Urothelium cell line (cell line): ENCODE measurements around the gene CA9.

Source experiments
- DNase-seq: peaks from one replicate; pipeline ENCODE4 v3.0.0; 2011; ENCODE audit warnings: low spot score, mixed read lengths
- FAIRE-seq: peaks from 2 replicates; lab custom pipeline; 2011; peaks lifted over from hg19 to GRCh38; lab: Jason Lieb, UNC

The CA9 gene

DNA sequence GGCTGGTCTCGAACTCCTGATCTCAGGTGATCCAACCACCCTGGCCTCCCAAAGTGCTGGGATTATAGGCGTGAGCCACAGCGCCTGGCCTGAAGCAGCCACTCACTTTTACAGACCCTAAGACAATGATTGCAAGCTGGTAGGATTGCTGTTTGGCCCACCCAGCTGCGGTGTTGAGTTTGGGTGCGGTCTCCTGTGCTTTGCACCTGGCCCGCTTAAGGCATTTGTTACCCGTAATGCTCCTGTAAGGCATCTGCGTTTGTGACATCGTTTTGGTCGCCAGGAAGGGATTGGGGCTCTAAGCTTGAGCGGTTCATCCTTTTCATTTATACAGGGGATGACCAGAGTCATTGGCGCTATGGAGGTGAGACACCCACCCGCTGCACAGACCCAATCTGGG, 1.5 kb downstream of the CA9 start:
- FAIRE-seq = no peak
- no peak for DNase-seq

DNA sequence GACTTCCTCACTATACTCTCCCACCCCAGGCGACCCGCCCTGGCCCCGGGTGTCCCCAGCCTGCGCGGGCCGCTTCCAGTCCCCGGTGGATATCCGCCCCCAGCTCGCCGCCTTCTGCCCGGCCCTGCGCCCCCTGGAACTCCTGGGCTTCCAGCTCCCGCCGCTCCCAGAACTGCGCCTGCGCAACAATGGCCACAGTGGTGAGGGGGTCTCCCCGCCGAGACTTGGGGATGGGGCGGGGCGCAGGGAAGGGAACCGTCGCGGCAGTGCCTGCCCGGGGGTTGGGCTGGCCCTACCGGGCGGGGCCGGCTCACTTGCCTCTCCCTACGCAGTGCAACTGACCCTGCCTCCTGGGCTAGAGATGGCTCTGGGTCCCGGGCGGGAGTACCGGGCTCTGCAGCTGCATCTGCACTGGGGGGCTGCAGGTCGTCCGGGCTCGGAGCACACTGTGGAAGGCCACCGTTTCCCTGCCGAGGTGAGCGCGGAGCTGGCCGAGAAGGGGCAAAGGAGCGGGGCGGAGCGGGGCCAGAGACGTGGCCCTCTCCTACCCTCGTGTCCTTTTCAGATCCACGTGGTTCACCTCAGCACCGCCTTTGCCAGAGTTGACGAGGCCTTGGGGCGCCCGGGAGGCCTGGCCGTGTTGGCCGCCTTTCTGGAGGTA, 2.1 kb downstream of the CA9 start:
- FAIRE-seq = no peak
- DNase-seq = no peak

DNA sequence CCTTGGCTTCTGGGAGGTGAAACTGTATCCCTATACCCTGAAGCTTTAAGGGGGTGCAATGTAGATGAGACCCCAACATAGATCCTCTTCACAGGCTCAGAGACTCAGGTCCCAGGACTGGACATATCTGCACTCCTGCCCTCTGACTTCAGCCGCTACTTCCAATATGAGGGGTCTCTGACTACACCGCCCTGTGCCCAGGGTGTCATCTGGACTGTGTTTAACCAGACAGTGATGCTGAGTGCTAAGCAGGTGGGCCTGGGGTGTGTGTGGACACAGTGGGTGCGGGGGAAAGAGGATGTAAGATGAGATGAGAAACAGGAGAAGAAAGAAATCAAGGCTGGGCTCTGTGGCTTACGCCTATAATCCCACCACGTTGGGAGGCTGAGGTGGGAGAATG, 5.4 kb downstream of the CA9 start:
- no peak for DNase-seq
- FAIRE-seq = no peak

DNA sequence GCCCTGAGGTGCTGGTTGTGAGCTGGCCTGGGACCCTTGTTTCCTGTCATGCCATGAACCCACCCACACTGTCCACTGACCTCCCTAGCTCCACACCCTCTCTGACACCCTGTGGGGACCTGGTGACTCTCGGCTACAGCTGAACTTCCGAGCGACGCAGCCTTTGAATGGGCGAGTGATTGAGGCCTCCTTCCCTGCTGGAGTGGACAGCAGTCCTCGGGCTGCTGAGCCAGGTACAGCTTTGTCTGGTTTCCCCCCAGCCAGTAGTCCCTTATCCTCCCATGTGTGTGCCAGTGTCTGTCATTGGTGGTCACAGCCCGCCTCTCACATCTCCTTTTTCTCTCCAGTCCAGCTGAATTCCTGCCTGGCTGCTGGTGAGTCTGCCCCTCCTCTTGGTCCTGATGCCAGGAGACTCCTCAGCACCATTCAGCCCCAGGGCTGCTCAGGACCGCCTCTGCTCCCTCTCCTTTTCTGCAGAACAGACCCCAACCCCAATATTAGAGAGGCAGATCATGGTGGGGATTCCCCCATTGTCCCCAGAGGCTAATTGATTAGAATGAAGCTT, 6.1 kb downstream of the CA9 start:
- DNase-seq (no peak), FAIRE-seq (peak; percentile 73)

DNA sequence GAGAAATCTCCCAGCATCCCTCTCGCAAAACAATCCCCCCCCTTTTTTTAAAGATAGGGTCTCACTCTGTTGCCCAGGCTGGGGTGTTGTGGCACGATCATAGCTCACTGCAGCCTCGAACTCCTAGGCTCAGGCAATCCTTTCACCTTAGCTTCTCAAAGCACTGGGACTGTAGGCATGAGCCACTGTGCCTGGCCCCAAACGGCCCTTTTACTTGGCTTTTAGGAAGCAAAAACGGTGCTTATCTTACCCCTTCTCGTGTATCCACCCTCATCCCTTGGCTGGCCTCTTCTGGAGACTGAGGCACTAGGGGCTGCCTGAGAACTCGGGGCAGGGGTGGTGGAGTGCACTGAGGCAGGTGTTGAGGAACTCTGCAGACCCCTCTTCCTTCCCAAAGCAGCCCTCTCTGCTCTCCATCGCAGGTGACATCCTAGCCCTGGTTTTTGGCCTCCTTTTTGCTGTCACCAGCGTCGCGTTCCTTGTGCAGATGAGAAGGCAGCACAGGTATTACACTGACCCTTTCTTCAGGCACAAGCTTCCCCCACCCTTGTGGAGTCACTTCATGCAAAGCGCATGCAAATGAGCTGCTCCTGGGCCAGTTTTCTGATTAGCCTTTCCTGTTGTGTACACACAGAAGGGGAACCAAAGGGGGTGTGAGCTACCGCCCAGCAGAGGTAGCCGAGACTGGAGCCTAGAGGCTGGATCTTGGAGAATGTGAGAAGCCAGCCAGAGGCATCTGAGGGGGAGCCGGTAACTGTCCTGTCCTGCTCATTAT, 6.8 kb downstream of the CA9 start:
- no peak for DNase-seq
- peak; percentile 68 for FAIRE-seq

DNA sequence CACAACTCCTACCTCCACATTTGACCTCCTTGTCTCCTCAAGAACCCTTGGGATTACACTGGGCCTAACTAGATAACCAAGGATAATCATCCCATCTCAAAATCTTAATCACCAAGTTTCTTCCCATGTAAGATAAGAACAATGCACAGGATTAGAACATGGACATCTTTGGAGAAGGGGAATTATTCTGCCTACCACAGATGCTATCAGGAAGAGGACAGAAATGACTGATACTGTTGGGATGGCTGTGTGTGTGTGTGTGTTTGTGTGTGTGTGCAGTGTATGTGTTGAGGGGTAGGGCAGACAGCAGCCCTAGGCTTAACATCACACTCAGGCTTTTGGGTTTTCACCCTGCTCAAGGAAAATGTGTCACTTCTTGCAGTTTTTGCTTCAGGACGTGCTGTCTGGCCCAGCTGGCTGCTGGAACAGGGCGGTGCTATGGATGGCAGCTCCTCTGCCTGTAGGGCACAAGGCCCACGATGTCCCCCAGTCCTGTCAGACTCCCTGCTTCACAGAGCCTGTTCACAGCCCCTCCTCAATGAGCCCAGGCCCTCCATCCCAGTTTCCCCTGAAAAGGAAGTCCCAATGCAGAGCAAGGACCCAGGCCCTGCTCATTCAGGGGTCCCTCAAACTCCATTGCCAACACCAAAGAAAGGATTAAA, 7.7 kb downstream of the CA9 start:
- FAIRE-seq = peak; percentile 9
- DNase-seq = no peak

DNA sequence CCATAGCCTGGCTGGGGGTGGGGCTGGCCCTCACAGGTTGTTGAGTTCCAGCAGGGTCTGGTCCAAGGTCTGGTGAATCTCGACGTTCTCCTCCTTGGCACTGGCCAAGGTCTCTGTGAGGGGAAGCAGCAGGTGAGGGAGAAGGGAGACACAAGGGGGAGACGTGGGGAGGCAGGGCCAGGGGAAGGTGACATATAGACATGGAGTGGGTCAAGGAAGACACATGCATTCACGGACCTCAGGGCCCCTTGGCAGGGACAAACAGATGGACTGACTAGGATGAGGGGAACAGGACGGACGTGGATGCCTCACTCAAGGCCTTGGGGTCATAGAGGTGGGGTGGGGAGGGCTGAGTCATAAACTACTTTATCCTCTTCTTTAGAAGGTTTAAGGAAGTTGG, 8.3 kb downstream of the CA9 start:
- DNase-seq (no peak), FAIRE-seq (peak; percentile 53)

DNA sequence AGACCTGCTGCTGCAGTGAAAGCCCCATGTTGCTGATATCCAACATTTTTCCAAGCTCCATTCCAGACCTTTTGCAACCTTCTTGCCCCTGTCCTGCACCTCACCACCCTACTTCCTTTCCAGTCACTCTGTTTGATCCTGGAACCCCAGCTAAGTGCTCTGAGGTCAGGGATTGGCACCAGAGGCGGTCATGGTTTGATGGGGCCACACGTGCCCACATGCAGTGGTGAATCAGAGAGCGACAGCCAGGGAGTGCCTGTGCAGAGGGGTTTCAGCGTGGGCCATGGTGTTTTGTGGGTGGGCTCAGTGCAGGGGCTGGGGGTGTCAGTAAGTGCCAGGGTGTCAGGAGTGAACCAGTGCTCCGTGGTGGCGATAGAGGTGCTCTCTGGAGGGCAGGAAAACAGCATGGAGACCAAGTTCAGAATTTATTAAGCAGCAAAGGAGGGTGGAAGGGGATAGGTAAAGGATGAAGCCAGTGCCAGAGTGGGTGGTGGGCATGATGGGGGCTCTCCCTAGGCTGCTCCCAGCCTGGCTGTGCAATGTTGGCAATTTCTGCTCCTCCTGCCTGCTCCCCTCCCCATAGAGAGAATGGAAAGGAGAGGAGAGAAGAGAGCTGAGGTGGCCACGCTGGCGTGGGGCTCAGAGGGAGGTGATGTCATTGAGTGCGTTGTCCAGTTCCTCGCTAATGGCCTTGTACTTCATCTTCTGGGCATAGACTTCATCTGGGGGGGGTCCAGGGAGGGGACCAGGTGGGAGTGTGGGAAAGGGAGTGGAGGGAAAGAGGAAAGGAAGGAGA, 9.0 kb downstream of the CA9 start:
- no peak for DNase-seq
- FAIRE-seq = no peak

DNA sequence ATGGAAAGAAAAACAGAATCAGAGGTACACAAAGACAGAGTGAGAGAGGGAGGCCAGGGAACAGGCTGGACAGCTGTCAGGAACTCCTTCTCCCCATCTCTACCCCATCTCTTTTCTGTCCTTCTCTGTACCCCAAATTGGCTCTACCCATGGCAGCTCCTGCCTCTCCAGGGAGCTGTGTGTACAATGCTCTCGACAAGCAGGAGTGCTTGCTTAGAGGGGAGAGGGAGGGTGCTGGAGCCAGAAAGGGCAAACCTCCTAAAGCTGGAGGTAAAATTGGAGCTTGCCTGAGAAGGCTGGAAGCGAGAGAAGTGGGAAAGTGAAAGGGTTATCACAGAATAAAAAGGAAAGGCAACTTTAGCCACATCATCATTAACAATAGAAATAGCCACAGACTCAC, 9.6 kb downstream of the CA9 start:
- DNase-seq = no peak
- no peak for FAIRE-seq

DNA sequence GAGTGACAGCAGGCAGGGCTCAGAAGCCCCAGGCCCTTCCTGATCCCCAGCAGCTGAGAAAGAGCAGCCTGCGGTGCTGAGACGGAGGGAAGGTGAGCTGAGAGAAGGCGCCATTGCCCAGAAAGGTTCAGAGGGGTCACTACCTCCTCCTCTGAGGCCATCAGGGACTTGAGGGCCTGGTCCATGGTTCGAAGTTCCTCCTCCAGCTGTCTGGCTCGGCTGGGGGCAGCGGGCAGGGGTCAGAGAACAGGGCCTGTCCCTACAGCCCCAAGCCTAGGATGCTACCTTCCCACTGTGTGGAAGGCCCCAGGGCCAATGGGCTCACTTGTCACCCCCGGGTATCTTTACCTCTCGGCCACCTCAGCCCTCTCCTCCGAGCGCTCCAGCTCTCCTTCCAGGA, 11.2 kb downstream of the CA9 start:
- no peak for FAIRE-seq

DNA sequence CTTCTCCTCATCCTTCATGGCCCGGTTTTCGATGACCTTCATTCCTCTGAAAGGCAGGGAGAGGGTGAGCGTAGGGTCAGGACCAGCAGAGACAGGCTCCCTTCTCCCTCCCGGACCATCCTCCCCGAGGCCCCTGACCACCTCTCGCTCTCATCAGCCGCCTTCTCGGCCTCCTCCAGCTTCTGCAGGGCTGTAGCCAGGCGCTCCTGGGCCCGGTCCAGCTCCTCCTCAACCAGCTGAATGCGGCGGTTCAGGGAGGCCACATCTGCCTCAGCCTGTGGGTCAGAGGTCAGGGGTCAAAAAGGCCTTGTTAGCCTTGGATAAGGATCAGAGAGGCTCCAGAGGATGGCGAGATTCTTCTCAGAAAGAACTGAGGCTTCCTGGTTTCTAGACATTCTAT, 11.8 kb downstream of the CA9 start:
- FAIRE-seq (no peak), DNase-seq (no peak)

More for the DNA sequence above, 11.2 kb downstream of the CA9 start:
- no peak for DNase-seq

DNA sequence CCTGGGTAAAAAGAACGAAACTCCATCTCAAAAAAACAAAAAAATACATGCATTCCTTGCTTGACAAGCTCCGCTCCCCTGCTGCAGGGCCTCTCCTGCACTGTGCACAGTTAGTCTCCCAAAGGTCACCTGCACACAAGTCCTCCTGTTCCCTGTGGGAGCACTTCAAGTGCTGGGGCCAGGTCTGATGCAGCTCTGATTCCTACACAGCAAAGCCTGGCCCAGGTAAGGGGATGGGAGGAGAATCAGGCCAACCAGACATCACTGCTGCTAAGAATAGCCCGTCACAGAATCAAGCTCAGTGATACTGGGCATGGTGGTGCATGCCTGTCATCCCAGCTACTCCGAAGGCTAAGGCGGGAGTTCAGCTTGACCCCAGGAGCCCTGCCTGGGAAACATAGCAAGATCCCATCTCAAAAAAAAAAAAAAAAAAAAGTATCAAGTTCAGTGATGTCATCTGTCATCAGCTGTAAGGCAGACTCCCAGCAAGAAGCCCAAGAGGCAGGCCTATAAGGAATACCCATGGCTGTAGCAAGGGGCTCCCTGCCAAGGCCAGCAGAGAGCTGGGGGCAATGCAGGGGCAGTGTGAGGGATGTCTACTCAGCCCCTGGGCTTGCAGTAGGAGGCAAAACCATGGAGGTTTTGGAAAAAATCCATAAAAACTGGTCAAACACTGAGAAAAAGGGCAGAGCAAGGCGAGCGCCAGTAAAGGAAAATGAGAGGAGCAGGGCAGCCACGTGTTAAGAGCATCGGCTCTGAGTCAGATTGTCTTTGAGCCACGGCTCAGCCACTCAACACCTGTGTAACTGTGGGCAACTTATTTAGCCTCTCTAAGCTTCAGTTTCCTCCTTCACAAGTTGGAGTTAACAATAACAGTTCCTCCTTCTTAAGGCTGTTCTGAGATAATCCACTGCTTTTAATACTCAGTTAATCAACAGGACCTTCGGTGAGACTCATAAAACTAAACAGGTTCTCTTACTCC, 12.8 kb downstream of the CA9 start:
- DNase-seq (no peak), FAIRE-seq (no peak)

DNA sequence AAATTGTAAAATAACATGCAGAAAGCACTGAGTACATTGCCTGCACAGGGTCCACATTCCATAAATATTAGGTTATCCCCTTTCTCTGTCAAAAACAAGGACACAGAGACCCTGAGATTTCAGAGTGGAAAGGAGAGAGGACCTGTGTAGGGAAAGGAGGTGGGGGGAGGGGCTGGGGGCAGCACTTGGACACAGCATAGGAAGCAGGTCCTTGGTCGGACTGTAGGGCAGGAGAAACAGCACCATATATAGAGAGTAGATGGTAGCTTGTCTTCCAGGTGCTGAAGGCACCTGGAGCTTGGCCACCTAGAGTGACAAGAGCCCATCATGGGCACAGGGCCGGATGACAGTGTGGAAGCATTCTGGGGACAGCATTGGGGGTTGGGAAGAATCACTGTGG, 13.6 kb downstream of the CA9 start:
- DNase-seq (peak; percentile 44), FAIRE-seq (no peak)

DNA sequence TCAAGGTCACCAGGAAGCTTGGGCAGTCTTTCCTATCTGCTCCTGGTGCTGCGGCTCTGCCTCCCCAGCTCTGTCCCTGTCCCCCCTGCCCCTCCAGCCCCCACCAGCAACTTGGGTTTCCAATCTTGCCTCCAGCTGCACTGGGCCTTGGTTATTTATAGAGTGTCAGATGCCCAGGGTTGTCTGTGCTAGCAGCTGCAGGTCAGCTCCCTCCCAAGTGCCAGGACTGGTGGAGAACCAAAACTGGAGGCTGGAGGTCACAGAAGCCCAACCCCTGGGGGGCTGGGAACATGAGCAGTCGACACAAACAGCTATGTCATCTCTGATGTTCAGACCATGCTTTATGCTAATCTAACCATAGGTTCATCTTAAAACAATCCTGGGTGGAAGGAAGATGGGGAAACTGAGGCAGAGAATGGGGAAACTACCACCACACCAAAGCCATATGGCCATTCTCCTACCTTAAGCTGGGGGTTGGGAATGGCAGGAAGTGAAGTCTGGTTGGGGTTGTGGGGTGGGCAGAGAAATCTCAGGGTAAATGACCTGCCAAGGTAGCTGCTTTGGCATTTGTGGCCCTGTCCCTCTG, 14.3 kb downstream of the CA9 start:
- FAIRE-seq = no peak
- DNase-seq = no peak

DNA sequence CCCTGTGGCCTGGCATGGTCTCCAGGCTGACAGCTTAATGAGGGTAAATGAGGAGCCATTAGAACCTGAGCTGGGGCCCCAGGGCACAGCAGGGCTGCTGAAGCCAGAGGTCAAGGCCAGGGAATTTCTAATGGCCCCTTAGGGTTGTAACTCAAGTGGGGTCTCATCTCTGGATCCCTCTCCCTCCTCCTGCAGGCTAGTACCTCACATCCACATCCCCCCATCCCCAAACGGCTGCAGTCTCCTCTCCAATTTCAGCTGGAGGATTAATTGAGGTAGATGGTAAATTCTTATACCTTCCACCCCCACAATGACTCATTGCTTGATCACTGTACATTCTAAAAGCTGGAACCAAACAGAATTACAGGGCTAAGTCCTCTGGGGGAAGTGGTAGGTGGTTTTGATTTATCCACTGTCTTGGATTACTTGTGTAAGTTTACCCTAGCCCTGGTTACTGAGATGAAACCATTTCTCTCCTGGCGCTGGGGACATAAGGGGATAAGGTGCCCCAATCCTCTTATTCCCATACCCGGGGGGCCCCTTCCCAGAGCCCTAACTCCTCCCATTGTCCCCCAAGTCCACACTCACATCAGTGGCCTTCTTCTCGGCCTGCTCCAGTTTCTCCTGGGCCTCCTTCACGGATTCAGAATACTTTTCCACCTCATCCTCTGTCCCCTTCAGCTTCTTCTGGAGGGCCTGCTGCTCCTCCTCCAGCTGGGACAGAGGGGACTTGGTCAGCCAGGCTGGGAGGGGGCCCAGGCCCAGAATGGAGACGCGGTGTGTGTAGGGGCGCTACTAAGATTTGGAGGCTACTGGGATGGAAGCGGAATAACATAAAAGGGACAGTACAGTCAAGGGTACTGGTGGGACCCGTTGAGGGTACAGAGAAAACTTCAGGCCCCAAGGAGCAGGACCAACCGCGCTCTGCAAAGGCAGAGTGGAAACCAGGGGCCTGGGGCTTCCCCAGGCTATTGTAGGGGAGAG, 15.1 kb downstream of the CA9 start:
- DNase-seq = peak; percentile 64
- peak; percentile 5 for FAIRE-seq

DNA sequence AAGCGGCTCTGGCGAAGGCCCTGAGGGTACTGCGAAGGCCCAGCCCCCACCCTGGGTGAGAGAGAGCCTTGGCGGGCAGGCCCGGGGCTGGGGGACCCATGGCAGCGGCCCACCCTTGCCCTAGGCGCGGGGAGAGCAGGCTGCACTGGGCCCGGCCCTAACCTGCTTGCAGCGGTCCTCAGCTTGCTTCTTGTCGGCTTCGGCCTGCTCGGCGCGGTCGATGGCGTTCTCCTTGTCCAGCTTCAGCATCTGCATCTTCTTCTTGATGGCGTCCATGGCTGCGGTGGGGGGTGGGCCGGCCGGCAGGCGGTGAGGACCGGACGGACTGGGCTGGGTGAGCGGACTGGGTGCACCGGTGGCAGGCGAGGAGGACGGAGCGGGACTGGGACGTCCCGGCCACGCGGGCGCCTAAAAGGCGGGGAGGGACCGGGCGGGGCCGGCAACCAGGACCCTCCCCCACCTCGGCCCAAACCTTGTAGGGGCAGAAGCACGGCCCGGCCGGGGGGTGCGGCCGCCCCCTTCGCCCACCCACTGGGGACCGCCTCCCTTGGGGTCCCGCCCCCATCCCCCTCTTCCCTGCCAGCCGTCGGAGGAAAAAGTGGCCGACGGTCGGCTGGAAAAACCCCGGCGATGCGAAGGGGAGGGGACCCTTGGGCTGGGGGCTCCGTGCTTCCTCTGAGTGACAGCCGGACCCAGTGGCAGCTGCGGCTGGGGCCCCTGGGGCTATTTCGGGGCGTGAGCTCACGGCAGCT, 16.0 kb downstream of the CA9 start, which contains the start of gene TPM2:
Gene TPM2, minus strand, starts transcription at position 384 of the 752 bp plus-strand sequence. Its CDS starts 108 bp downstream, at position 276.
- FAIRE-seq = peak; percentile 97
- DNase-seq = peak; percentile 88

DNA sequence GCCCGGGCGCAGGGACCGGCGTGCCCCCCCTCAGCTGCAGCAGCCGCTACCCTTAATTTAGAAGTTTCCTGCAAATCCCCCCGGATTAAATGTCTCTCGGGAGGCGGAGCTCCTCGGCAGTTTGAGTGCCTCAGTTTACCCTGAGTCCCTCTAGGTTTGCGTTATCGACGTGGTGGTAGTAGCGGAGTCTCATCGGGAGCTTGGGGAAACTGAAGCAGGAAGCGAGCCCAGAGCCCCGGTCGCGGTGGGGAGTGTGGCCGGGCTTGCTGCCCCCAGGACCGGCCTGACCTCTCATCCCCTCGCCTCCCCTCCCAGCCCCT, 16.5 kb downstream of the CA9 start:
- DNase-seq = no peak
- FAIRE-seq = no peak
